NCI-H82 treated with DMSO at 0.1 percent for 48 hours (cell line): Measurements from ENCODE around the gene SBNO2.

Source experiments
- DNase-seq: peaks from one replicate; lab custom pipeline; 2025; ENCODE audit not compliant: unreplicated experiment; lab: John Stamatoyannopoulos, UW

The SBNO2 gene, protein sequence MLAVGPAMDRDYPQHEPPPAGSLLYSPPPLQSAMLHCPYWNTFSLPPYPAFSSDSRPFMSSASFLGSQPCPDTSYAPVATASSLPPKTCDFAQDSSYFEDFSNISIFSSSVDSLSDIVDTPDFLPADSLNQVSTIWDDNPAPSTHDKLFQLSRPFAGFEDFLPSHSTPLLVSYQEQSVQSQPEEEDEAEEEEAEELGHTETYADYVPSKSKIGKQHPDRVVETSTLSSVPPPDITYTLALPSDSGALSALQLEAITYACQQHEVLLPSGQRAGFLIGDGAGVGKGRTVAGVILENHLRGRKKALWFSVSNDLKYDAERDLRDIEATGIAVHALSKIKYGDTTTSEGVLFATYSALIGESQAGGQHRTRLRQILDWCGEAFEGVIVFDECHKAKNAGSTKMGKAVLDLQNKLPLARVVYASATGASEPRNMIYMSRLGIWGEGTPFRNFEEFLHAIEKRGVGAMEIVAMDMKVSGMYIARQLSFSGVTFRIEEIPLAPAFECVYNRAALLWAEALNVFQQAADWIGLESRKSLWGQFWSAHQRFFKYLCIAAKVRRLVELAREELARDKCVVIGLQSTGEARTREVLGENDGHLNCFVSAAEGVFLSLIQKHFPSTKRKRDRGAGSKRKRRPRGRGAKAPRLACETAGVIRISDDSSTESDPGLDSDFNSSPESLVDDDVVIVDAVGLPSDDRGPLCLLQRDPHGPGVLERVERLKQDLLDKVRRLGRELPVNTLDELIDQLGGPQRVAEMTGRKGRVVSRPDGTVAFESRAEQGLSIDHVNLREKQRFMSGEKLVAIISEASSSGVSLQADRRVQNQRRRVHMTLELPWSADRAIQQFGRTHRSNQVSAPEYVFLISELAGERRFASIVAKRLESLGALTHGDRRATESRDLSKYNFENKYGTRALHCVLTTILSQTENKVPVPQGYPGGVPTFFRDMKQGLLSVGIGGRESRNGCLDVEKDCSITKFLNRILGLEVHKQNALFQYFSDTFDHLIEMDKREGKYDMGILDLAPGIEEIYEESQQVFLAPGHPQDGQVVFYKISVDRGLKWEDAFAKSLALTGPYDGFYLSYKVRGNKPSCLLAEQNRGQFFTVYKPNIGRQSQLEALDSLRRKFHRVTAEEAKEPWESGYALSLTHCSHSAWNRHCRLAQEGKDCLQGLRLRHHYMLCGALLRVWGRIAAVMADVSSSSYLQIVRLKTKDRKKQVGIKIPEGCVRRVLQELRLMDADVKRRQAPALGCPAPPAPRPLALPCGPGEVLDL (N-terminal part only)

DNA sequence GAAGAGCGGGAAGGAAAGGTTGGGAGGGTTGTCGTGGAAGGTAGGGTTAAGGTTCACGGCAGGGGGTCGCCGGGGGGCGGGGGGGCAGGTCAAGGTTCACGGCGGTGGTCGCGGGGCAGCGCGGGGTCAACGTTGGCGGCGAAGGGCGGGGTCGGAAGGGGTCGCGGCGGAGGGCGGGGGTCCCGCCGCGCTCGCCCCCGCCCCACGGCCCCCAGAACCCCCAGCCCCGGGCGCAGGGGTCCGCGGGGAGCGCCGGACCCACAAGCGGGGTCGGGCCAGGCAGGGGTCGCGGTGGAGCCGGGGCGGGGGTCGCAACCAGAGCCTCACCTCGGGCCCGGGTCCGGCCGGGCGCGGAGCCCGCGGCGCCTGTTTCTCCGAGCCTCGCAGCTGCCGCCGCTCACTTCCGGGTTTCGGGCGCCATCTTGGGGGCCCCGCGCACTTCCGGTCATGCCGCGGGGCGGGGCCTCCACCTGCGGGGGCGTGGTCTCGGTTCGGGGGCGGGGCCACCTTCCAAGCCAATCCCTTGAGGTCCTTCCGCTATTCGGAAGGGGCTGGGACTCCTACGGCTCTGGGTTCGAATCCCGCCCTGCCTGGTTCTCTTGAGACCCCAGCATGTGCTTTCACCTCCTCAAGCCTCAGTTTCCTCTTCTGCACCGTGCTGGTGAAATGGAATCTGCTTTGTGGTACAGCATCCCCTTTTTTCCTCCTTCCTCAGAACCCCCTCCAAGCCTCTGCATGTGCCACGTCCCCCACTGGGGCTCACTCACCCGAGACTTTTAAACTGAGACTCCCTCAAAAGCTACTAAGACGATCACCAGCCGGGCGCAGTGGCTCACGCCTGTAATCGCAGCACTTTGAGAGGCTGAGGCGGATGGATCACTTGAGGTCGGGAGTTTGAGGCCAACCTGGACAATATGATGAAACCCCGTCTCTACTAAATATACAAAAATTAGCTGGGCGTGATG lies at the start of gene SBNO2:
Gene SBNO2, minus strand, starts transcription at position 424 of the 965 bp plus-strand sequence. CDS start 19,992 bp downstream, outside the sequence.
- DNase-seq = no peak

DNA sequence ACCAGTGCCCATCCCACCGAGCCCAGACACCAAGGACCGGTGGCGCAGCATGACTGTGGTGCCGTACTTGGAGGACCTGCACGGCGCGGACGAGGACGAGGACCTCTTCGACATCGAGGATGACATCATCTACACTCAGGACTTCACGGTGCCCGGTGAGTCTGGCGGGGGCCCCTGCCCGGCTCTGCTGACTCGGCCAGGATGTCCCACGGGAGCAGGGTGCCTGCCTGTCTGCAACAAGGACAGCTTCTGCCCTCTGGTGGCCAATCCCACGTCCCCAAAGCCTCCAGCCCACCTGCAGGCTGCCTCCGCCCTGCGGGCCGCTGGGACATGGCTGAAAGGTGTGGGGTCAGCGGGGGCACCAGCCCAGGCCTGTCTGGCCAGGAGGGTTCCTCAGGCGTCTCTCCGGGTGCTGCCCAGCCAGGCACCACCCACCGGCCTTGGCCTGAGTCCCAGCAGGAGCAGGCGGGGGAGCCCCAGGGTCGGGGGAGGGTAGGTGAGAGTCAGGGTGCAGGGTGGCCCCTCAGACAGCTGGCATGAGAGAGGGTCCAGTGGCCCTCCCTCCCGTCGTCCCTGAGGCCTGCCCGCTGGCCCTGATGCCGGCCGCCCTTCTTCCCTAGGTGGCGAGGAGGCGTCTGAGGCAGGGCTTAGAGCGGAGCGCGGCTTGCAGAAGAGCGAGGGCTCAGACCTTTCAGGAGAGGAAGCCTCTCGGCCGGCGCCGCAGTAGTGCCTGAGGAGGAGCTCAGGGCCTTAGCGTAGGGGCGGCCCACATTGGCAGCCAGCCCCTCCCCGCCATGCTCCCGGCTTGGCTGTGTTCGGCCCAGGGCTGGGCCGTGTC lies 49.2 kb upstream of the SBNO2 start:
- no peak for DNase-seq

DNA sequence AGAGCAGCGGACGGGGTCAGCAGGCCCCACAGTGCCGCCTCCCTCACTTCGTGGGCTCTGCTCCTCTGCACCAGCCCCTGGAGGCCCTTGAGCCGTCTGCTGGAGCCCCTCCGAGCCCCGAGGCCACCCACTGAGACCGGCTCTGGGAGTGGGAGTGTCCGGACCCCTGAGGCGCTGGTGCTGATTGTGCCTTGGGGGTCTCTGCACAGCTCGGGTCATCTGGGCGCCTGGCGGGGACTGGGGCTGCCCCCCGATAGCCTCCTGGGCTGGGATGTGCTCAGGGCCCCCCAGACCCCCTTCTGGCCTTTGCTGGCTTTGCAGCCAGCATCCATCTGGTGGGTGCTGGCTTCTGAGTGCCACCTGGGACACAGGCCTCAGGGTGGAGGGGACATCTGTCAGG lies 48.3 kb upstream of the SBNO2 start:
- DNase-seq = no peak

DNA sequence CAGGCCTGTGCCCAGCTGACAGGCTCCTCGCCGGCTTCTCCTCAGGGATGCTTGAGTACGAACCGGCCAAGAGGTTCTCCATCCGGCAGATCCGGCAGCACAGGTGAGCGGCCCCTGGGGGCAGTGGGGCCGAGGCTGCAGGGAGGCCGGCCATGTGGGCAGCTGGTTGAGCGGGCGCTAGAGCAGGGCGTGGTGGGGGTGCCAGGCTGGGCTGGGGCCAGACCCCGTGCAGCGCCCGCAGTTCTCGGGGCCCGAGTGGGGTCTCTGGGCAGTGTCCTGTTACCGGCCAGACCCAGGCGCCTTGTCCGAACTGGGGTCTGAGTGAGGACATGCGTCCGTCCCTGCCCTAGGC lies 47.8 kb upstream of the SBNO2 start:
- DNase-seq = no peak

DNA sequence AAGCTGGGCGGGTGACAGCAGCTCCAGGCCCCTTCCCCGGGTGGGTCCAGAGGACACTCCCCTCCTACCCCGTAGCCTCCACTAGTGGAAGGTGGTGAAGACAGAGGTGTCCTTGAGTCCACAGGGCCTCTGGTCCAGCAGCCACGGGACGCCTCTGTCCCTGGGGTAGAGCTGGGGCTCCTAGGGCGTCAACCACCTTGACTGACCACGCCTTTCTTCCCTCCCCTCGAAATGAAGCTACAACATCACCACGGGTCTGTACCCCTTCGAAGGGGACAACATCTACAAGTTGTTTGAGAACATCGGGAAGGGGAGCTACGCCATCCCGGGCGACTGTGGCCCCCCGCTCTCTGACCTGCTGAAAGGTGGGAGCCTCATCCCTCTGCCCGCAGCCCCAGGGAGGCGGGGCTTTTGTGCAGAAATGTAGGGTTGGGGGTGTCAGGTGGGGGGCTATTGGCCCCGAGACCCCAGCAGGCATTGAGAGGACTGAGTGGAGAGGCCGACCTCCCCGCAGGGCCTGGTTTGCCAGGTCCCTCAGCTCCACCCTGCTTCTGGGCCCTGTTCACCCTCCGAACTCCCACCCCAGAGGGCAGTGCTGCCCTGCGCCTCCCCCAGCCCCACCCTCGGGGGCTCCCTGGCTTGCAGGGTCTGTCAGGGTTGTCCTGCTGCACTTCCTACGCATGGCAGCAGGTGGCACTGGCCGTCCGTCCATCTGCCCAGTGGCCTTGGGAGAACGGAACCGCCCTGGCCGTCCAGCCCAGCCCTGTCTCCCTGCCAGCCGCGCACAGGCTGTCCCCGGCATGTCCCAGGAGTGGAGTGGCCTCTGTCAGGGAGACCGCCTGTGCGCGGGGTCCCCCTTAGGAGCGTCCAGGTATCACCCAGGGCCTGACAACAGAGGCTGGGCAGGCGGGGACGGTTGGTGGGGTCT lies 47.2 kb upstream of the SBNO2 start:
- DNase-seq = no peak

DNA sequence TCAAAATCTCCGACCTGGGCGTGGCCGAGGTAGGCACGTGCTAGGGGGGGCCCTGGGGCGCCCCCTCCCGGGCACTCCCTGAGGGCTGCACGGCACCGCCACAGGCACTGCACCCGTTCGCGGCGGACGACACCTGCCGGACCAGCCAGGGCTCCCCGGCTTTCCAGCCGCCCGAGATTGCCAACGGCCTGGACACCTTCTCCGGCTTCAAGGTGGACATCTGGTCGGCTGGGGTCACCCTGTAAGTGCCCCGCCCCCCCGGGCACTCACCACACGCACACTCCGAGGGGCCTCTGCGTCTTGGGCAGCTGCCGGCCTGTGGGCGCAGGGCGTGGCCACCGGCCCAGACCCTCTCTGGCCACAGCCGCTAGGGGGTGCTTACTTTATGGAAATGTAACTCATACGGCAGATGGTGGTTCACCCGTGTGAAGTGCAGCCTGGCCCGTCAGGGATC lies 46.4 kb upstream of the SBNO2 start:
- DNase-seq = peak; percentile 9

DNA sequence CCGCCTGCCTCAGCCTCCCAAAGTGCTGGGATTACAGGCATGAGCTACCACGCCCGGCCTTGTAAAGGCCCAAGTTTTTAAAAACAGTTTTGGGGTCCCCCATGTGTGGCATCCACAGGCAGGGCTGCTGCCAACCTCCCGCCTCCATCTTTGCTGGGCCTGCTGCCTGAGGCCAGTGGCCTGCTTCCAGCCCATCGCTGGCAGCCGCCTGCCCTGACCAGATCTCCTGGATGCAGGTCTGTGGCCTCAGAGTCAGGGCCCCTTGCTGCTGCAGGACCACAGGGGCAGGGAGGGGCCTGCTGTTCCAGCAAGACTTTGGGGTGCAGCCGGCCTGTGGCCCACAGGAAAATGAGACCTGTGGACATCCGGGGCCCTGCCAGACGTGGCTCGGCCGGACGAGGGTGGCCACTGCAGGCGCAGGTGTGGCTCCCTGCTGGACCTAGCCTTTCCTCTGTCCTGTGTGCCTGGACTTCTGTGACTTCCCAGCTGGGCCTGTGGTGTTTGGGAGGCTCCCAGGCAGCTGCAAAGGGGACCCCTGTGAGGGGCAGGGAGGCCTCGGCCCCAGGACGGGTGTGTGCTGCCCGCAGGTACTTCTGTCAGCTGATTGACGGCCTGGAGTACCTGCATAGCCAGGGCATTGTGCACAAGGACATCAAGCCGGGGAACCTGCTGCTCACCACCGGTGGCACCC lies 45.9 kb upstream of the SBNO2 start:
- DNase-seq = no peak

DNA sequence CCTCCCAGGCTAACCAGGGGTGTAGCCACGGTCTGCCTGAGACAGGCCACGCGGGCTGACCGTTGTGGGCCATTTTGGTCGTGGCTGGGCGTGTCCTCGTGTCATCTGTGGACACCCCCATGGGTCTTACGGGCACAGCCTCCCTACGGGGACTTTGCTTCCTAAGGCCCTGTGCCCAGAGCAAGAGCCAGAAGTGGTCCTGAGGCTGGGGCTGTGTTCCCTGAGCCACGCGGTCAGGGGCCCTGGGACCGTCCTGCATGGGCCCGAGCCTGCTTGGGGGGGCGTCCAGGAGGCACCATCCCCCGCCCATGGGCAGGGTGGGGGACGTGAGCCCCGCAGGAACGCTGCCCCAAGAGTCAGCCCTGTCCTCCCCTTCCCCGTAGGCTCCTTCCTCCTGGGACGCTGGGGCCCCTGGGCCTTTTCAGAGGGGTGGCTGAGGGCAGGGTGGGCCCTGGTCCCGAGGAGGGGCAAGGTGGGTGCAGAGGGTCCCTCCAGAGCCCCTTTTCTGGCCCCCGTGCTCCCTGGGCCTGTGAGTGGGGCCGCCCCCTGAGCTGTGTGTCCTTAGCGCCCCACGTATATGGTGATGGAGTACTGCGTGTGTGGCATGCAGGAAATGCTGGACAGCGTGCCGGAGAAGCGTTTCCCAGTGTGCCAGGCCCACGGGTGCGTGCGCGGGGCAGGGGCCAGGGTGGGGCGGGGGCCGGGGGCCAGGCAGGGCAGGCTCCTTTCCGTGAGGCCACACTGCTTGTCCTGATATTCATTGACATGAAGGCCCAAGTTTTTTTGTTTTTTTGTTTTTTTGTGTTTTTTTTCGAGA lies 44.9 kb upstream of the SBNO2 start:
- no peak for DNase-seq

DNA sequence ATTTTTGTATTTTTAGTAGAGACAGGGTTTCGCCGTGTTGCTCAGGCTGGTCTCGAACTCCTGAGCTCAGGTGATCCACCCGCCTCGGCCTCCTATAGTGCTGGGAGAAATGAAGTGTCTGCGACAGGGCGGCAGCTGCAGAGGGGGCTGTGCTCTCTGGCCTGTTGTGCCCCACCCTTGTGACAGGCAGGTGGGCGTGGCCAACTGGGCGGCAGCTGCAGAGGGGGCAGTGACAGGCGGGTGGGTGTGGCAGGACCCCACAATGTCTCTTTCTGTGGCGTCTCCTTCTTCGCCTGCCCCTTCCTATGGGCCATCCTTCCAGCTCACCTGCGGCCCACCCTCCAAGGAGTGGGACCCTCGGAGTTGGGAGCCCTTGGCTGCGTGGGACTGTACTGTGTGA lies 43.3 kb upstream of the SBNO2 start:
- no peak for DNase-seq

DNA sequence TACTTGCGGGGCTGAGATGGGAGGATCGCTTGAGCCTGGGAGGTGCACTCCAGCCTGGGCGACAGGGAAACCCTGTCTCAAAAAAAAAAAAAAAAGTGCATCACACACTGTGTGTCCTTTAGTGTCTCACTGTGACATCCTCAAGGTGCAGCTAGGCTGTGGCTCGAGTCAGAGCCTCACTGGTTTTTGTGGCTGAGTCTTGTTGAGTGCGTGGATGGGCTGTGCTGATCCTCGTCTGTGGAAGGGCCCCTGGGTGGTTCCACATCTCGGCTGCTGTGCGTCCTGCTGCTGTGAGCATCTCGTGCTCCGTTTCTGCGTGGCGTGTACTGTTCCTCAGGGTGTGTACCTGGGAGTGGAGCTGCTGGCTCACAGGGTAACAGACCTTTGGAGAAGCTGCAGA lies 42.7 kb upstream of the SBNO2 start:
- DNase-seq = no peak

DNA sequence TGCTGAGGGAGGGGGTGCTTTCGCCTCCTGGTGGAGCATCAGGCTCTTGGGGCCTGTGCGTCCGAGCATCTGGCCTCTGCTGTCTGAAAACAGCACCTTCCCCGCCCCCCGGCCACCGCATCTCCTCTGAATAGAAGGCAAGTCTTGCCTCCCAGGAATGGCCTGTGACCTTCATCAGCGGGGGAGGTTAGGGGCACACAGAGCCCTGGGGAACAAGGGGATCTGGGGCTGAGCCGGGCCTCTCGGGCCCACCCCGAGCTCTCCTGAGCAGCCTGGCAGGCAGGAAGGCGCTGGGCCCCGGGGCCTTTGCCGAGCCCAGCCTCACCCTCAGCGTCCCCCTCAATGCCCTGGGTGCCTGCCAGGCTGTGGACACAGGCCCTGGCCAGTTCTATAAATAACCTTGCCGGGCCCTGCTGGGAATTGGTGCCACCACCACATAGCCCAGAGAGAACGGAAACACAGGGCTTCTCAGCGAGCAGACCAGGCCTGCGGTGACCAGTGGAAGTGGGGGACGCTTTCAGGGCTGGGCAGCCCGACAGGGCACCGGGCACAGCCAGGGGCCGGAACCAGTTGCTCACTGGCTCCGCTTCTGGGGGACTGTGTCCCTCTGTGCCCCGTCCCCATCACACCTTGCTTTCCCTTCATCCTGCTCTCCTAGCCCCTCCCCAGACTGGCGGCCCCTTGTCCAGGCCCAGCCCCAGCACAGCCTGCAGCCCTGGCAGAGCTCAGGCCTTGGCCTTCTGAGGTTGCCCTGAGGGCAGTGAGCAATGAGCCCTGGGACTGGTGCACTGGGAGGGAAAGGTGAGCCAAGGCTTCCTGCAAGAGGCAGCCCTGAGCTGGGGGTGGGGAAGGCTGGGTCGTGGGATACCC lies 41.0 kb upstream of the SBNO2 start:
- no peak for DNase-seq

DNA sequence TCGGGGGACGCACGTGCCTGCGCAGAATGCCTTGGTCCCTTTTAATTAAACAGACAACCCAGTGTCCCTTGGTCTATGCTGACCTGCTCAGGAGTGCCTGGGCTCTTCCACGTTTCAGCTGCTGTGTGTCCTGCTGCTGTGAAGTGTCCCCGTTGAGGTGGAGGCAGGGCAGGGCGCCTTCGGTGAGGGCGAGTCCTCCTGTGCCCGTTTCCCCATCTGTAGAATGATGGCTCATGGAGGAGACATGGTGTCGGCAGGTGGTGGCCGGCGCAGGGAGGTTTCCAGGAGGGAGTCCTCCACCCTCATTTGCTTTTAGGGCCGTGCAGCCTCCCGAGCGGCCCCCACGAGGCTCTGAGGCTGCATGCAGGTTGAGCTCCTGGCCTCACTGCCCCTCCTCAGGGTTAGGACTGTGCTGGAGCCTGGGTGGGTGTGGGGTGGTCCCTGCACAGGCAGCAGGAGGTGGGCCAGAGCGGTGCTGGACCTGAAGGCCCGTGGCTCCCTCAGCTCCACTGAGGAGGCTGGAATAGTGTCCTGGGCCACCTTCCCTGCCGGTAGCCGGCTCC lies 40.3 kb upstream of the SBNO2 start:
- no peak for DNase-seq

DNA sequence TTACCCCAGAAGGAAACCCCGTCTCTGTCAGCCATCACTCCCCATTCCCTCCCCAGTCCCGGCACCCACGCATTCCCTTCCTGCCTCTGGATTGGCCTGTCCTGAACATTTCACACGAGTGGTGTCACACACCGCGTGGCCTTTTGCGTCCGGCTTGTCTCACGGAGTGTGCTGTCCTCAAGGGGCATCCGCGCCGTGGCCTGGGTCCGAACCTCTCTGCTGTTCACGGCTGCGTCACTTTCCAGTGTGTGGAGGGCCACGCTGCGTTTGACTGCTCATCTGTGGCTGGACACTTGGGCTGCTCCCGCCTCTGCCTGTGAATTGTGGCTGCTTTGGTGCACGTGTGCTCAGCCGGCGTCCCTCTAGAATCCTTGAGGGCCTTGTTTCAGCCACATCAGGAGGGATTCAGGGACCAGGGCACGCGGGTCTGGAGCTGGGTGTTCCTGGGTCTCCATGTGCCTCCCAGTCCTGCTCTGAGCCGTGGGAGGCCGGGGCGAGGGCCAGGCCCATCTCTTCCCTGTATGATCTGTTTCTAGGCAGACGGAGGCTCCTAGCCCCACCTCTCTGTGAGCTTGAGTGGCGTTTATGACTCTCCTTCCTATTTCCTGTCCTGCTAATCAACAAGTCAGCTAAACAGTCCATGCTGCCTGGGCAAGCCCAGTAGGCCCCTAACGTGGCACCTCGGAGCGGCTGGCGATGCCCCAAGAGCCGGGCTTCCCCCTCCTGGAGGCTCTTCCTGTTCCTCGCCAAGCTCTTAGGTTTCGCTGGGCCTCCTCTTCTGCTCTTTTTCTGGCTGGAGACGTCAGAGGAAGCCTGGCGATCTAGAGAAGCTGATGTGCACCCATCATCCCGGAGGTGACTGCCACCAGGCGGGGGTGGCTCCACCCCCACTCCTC lies 39.6 kb upstream of the SBNO2 start:
- no peak for DNase-seq

DNA sequence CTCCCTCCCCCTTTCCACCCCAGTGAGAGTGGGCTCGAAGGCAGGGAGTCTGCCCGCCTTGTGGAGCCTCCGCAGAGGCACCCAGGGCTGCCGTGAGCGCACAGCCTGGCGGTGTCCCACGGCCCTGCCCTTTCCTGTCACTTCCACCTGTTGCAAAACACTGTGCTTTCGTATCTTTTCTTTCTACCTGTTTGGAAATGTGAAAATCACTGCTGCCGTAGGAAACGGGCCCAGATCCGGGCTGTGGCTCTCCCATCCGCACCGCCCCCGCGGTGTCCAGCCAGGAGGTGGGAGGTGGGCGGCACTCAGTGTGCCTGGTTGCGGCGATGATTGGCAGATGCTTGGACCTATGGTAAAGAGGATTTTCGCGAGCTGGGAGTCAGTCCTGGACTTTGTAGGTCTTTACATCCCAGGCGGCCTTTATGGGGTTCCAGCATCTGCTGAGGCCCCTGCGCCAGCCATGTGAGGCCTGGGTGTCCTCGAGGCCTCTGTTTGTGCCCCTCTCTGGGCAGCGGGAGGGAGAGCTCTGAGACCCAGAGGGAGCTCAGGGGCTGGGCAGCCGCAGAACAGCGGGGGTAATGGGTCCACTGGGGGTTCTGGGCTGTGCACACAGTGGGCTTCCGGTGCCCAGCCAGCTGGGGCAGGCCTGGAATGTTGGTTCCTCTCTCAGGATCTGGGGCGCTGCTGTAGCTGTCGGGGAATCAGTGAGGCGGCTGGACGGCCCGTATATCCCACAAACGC lies 37.6 kb upstream of the SBNO2 start:
- DNase-seq = no peak
